HG03066 (cell line): ENCODE measurements around the gene TYW1.
A peak's percentile ranks its signal among the peaks of the same experiment; 100 is the strongest.
"Not testable (repeated sequence)": the region's sequence is repeated elsewhere in the genome, so short reads cannot be mapped to it uniquely, and the experiment has no call there.

Source experiments
- ATAC-seq: cut with Tn5 transposase; IDR thresholded peaks from one replicate; pipeline ENCODE4 v1.9.1; 2021; ENCODE audit warnings: low read depth; ENCODE audit not compliant: unreplicated experiment

The TYW1 gene

DNA sequence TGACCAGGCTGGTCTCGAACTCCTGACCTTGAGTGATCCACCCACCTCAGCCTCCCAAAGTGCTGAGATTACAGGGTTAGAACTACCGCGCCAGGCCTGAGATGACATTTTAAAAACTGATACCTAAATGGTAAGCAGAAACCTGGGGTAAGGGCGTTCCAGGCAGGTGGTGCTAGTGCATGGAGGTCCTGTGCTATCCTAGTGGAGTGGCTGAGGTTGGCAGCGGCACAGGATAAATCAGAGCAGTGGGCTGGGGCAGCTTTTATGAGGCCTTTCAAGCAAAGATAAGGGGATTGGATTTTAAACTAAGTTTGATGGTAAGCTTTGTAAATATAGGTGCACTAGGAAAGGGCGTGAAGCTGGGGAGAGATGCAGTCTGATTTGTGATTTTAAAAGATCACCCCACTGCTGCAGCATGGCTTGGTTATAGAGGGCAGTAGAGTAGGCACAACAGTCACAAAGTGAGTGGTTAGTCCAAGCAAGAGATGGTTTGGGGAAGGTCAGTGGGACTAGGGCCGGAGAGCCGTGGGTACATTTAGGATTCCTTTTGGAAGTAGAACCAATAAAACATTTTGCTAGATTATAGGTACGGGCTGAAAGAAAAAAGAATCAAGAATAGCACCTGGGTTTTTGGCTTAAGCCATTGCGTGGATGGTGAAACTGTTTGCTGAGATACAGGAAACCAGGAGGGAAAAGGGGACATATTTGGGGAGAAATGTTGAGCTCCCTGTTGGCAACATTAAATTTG, 188.5 kb downstream of the TYW1 start:
- ATAC-seq, result peak; percentile 31

DNA sequence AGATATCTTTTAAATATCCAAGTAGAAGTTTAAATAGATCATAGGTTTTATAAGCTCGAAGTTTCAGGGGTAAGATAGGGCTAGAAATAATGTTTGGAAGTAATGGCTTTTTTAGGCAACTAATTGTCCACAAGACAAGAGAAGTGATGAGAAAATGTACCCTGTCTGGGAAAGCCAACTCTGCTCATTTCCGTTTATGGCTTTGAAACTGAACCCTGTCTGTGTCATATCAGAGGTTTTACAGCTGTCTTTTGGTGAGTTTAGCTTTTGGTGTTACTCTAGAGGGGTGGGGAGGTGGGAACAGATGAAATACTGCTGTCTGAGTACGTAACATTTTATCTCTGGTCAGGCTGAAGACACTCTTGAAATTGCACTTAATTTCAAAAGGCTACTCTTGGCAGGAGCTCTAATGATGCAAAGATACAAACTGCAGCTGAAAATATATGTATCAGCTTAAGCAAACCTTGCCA, 189.1 kb downstream of the TYW1 start:
- ATAC-seq, result peak; percentile 75

DNA sequence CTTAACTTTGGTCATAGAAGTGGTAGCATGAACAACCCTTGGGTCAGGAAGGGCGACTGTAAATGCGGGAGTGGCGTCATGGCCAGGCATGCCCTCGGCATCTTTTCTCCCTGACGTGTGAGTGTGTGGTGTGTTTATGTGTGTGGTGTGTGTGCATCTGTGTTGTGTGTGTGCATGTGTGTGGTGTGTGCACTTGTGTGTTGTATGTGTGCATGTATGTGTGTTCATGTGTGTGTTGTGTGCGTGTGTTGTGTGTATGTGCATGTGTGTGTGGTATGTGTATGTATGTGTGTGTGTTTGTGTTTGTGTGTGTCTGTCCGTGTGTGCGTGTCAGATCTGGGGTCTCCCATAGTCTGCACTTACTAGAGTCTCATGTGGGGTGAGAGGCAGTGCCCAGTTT, 192.5 kb downstream of the TYW1 start:
- not testable (repeated sequence) for ATAC-seq

DNA sequence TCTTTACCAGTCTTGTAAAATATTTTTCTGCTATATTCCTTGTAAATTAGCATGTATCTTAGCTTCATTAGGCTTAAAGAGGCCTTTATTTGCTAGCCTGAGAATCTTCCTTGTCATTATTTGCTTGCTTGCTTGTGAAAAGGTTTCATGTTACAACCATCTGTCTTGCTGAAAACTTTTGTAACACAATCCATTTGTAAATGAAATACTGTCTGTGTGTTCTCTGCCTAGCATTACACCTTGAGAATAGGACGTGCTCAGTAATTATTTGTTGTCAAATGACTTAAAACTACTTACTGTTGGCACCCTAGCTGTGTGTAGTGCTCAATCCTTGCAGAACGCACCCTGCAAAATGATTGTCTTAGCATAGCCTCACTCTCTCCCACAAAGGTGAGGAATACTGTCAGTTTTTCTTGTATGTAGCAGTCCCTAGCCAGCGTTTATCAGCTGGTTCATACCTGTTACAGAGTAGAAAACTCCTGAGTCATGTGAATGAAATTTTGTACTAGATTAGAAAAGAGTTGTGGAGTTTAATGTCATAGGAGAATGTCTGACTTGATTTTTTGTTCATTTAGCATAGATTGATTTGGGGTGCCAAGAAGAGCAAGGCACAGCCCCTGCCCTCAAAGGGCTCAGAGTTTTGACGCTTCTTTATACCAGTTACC, 193.3 kb downstream of the TYW1 start:
- ATAC-seq, result not testable (repeated sequence)

DNA sequence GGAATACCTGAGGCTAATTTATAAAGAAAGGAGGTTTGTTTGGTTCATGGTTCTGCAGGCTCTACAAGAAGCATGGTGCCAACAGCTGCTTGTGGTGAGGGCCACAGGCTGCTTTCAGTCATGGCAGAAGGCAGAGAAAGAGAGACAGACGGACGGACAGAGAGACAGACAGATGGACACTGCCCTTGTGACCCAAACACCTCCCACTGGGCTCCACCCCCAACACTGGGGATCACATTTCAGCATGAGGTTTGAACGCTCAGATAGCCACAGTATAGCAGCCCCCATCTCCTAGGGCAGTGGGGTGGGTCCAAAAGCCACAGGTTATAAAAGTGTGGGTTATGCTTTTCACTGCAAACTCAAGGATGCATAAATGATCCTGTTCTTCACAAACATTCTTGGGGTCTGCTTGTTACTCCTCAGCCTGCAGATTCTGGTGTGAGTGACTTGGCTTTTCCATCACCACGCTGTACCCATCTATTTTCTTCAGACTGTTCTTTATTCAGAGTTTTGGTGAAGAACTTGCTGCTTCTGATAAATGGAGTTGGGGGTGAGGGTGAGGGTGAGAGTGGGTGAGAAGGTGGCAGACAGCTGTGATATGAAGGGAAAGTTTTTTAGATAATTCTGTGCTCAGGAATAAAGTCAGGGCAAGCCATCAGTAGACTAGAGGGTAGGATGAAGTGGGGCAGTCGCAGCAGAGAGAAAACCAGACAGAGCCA, 194.5 kb downstream of the TYW1 start:
- ATAC-seq, result not testable (repeated sequence)

DNA sequence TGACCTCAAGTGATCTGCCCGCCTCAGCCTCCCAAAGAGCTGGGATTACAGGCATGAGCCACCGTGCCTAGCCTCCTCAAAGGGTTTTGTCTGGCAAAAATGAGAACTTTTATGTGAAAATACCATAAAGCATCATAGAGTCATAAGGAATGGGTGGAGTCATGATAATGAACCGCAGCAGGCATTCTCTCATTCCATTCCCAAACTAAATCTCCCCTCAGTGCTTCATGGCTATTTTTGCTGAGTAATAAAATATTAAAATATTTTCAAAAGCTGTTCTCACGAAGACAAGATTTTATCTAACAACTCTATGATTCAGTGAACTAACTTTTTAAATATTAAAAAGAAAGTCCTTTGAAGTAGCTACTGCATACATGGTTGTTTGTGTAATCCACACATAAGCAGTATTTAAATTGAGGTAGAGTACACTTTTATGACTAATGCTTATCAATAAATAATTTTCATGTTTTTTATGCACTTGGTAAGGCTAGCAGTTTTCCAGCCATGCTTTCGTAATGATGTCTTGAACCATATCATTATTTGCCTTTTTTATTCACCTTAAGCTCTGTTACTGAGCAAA, 195.6 kb downstream of the TYW1 start:
- ATAC-seq, result not testable (repeated sequence)

DNA sequence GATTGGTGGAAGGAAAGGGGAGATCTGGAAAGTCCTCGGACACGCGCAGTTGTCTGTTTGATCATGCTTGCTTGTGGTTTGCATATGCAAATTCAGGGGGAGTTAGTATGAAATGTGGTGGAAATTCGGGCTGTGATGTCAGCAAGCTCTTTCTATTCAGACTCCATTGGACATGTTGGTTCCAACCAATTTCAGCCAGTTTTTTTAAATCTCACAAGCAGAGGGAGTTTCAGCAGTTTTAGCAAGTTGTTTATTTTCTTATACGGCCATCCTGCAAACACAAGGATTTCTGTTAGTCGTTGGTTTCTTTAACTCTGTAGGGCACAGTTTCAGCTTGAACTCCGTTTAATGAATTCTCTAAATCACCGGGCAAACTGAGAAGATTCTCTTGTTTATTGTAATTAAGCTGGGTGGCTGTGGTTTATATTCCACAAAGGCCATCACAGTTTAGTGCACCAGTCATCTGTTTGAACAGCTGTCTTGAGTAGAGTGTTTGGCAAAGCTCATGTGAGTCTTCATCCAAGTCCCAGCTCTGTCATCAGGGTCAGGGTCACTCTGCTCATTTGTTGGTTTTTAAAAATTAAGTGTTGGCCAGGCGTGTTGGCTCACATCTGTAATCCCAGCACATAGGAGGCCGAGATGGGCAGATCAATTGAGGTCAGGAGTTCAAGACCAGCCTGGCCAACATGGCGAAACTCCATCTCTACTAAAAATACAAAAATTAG, 196.4 kb downstream of the TYW1 start:
- not testable (repeated sequence) for ATAC-seq

DNA sequence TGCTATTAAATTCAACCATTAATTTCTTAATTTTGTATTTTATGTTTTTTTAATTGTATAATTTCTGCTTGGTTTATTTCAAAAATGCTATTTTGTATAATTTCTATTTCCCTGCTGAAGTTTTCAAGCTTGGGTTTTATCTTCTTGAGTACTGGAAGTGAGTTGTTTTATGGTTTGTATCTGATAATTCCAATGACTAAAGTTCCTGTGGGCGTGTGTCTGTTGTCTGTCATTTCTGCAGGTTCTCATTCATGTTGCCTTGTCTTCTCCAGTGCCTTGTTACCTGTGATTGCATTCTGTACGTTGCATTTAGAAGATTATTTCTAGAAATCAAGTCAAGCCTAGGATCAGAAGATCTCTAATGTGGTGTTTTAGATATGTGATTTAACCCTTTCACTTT, 199.5 kb downstream of the TYW1 start:
- not testable (repeated sequence) for ATAC-seq

DNA sequence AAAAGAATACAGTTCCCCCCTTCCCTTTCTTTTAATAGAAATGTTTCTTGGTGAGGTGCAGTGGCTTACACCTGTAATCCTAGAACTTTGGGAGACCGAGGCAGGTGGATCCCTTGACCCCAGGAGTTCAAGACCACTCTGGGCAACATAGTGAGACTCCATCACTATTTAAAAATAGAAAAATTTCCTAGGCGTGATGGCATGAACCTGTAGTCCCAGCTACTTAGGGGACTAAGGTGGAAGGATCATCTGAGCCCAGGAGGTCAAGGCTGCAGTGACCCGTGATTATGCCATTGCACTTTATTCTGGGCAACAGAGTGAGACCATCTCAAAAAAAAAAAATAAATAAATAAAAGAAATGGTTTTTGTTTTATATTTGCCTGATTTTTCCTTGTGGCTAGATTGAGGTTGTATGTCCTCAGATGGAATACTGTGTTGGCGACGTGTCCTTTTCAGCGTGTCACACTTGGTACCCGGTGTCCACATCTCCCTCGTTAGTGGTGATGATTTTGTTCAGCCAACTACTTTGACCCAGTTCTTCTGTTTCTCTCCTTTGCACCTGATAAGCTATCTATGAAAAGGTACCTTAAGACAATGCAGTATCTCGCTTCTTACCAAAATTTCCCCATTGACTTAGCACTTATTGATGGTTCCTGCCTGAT, 202.4 kb downstream of the TYW1 start:
- not testable (repeated sequence) for ATAC-seq

DNA sequence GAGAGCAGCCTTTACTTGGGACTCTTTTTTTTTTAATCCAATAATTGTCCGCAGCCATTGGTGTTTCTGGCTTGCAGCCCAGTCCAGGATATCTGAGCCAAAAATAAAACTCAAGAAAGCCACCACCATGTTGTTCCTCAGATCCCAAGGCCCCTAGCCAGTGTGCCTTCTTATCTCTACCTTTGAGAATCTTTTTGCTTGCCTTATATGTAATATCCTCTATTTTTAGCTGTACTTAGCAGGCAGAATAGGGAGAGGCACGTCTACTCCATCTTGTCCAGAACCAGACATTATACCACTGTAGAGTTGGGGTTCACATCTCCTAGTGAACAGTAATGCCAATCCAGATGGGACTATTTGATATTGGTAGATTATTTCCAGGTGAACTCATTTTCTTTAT, 209.1 kb downstream of the TYW1 start:
- not testable (repeated sequence) for ATAC-seq

DNA sequence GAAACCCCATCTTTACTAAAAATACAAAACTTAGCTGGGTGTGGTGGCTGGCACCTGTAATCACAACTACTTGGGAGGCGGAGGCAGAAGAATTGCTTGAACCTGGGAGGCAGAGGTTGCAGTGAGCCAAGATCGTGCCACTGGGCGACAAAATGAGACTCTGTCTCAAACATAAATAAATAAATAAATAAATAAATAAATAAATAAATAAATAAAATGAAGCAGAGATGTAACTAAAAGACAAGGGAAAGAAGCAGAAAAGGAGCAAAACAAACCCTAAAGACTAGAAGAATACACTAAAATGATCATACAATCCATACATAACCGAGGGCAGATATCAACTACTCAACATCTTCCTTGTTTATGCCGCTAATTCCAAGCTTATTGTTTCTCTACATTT, 209.8 kb downstream of the TYW1 start:
- ATAC-seq, result no peak

DNA sequence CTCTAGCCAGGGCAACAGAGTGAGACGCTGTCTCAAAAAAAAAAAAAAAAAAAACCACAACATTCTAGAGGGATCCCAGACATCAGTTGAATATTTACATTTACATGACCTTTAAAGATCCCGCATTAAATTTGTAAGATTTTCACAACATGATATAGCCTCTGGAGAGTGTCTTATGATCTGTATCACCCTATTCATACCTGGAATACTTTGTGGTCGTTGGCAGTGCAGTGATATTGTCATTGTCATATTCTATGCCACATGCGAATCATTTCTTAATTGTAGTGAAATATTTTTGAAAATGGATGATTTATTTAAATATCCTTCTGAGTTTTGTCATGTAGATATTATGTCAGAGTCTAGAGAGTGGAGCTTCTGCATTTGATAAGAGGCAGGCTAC, 212.0 kb downstream of the TYW1 start:
- not testable (repeated sequence) for ATAC-seq

DNA sequence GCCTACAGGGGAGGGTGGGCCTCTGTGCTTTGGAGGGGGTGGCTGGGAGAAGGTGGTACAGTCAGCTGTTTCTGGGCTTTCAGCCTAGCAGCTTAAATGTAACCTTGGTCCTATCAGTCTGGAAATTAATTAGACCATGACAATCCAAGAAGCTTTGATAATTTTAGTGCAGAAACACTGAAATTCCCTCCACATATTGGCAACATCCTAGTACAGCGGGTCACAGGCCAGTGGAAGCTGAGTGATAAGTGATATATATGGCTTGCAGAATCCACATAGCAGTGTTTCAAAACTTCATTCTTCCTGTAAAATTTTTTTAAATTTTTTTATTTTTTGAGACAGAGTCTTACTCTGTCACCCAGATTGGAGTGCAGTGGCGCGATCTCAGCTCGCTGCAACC, 212.6 kb downstream of the TYW1 start:
- ATAC-seq, result no peak

DNA sequence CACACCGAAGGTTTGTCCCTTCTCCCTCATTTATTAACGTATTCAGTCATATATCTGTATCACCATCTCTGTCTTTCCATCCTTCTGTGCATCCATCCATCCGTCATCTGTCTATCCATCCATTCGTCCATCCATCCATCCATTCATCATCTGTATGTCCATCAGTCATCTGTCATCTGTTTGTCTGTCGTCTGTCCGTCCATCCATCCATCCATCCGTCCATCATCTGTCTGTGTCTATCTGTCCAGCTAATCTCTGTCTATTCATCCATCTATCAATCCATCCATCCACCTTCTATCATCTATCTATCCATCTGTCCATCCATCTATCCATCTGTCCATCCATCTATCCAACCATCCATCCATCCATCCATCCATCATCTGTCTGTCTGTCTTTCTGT, 213.9 kb downstream of the TYW1 start:
- ATAC-seq, result no peak

DNA sequence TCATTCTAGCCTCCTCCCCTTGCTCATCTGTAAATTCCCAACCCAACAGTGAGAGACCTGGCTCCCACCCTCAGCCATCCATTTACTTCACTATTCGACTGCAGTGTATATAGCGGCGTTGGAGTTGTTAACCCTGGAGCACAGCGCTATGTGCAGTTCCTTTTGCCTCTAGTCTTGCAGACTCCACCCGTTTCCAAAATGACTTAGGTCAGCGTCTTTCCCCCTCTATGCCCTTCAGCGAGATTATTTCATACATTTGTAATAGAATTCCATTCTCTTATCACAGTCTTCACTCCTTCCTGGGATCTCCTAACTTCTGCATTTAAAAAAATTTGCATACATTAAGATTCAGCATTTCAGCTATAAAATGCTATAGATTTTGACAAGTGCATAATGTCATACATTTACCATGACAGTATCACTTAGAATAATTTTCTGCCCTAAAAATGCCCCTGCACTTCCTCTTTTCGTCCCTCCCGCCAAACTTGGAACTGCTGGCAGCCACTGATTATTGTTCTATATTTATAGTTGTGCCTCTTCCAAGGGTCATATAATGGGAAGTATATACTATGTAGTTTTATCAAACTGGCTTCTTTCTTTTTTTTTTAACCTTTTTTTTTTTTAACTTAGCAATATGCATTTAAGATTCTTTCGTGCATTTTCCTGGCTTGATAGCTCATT, 215.2 kb downstream of the TYW1 start:
- ATAC-seq, result not testable (repeated sequence)

DNA sequence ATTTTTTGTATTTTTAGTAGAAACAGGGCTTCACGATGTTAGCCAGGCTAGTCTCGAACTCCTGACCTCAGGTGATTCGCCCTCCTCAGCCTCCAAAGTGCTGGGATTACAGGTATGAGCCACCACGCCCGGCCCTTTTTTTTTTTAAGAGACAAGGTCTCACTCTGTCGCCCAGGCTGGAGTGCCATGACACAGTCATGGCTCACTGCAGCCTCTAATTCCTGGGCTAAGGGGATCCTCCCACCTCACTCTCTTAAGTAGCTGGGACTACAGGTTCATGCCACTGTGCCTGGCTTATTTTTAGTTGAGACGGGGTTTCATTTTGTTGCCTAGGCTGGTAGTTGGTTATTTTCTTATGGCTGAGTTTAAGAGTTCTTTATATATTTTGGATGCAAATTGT, 216.4 kb downstream of the TYW1 start:
- not testable (repeated sequence) for ATAC-seq

DNA sequence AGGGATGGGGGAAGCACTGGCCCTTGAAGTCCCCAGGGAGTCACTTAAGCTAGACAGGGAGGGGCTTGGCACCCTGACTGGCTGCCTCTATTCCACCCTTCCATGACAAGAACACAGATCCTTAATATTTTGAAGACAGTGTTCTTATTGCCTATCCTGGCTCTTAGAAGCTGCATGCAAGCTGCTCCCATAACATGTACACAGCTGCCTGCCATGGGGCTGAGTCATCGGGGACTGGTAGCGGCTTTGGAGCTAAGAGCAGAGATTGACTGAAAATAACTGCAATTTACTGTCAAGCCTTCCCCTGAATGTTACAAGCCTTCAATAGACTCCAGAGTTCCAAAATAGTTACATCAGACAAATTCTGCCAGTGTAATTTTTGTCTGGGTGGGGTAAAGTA, 226.9 kb downstream of the TYW1 start:
- ATAC-seq, result not testable (repeated sequence)

DNA sequence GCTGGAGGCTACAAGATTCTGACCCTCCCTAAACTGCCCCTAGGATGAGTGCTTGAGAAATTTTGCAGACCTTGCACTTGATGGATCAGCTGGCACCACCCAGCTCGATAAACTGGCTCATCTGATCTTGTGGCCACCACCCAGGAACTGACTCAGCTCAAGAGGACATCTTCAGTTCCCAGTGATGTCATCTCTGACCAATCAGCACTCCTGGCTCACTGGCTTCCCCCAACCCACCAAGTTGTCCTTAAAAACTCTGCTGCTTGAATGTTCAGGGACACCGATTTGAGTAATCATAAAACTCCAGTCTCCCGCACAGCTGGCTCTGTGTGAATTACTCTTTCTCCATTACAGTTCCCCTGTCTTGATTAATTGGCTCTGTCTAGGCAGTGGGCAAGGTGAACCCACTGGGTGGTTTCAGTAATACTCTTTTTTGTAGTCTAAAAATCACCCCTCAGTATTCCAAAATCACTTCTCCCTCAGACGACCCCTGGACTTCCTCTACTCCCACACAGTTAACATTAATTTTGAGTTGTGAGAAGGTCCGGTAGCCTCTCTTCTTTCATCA, 229.8 kb downstream of the TYW1 start:
- not testable (repeated sequence) for ATAC-seq

DNA sequence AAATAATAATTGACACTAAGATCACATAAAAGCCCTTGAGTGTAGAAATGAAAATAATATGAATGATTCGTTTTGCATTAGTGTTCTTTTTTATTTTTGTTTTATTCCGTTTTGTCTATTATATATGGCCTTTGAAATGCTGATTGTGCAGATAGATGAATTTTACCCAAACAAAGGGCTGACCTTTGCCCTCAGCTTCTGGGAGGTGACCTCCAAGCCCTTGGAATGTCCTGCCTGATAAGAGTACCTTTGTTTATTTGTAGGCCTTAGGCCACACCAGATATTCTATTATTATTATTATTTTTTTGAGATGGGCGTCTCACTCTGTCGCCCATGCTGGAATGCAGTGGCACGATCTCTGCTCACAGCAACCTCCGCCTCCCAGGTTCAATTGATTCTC, 230.3 kb downstream of the TYW1 start:
- ATAC-seq, result not testable (repeated sequence)
